GM18505 (cell line): Measurements from ENCODE around the gene METAP1D.

Experiments used
- ATAC-seq: cut with Tn5 transposase; IDR thresholded peaks from one replicate; pipeline ENCODE4 v1.9.1; 2021; ENCODE audit not compliant: unreplicated experiment
- POLR2A ChIP-seq: IDR thresholded peaks from 4 replicates; pipeline ENCODE4 v1.6.1; 2011; ENCODE audit warnings: borderline replicate concordance; ENCODE audit not compliant: insufficient read depth, insufficient read length; ENCODE audit errors: extremely low read depth

Gene METAP1D

DNA sequence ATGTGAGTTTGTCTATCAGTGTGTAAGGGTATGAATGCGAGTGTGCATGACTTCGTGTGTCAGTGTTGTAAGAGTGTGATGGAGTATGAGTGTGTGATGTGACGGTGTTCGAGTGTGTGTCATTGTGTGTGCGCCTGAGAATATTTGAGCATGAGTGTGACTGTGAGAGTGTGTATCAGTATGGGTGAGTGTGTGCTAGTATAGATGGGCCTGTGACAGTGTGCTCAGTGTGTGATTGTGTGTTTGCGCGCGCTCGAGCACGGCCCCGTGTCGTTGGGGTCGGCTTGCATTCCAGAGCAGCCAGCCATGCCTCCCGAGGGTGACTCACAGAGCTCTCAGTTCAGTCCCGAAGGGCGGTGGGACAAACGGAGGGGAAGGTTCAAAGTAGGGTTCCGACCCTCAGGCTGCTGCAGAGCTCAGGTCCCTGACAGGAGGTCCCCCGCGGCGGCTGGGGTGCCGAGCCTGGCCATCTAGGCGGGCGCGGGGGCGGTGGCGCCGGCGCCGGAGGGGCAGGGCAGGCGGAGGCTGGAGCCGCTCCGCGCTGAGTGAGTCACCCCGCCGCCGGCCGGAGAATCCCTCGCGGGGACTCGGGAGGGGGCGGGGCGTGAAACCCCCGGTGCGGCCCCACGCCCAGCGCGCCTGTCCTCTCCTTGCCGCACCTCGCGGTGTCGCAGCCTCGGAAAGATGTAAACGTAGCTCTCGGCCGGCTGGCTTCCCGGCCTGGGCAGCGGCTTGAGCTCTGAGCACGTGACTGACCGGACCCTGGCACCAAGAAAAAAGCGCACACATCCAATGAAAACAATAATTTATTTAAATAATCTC lies 99.1 kb downstream of the METAP1D start:
- ATAC-seq = no peak

DNA sequence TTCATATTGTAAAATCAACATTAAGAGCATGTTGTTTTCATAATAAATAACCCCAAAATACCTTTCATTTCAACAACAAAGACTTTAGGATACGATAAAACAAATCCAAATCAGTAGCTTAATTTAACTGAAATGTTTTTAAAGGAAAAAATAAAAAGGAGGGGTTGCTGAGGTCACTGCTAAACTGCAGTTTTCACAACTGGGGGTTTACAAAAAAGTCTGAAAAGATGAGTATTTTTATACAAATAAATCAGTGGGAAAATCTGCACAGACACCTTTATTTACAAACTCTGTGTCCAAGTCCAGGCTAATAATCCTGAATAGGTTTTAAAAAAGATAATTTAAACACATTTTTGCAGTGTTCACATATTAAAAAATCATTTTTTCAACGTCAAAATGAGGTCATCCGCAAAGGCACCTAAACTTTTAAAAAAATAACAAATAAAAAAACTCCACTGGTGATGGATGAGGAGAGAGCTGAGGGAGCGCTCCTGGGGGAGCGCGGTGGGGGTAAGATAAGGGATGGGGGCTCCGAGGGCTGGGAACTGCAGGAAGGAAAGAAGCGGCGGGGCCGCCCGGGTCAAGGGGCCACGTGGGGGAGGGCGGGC lies 99.8 kb downstream of the METAP1D start:
- no peak for TF ChIP-seq POLR2A

More for the DNA sequence above, 99.1 kb downstream of the METAP1D start:
- TF ChIP-seq POLR2A = no peak

DNA sequence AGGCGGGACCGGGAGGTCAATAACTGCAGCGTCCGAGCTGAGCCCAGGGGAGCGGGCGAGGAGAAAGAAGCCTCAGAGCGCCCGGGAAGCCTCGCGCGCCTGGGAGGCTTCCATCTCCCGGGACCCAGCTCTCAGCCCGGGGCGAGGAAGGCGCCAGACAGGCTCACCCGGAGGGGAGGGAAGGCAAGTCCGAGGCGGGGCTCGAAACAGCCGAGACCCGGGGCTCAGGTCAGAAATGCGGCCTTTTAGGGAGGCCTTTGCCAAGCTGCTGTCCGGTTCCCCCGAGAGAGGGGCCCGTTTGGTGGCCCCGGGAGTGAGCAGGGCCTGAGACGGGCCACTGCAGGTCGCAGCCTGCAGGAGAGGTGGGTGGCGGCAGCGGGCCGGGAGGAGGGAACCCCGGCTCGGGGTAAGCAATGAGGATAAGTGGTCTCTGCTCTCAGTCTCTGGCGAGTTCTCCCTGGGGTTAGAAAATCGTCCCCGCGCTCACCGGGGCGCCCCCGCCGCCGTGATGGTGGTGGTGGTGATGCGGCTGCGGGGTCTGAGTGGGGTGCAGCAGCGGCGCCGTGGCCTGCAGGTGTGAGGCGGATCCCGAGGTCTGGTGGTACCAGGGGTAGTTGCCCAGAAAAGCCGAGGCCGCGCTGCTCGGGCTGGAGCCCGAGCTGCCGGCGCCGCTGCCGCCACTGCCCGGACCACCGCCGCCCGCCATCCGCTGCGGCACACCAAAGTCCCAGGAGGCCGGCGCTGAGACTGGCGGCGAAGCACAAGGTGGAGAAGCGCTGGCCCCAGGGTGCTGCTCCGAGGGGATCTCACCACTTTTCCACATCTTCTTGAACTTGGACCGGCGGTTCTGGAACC lies 100.6 kb downstream of the METAP1D start:
- no peak for TF ChIP-seq POLR2A
- no peak for ATAC-seq

More for the DNA sequence above, 99.8 kb downstream of the METAP1D start:
- ATAC-seq = no peak

DNA sequence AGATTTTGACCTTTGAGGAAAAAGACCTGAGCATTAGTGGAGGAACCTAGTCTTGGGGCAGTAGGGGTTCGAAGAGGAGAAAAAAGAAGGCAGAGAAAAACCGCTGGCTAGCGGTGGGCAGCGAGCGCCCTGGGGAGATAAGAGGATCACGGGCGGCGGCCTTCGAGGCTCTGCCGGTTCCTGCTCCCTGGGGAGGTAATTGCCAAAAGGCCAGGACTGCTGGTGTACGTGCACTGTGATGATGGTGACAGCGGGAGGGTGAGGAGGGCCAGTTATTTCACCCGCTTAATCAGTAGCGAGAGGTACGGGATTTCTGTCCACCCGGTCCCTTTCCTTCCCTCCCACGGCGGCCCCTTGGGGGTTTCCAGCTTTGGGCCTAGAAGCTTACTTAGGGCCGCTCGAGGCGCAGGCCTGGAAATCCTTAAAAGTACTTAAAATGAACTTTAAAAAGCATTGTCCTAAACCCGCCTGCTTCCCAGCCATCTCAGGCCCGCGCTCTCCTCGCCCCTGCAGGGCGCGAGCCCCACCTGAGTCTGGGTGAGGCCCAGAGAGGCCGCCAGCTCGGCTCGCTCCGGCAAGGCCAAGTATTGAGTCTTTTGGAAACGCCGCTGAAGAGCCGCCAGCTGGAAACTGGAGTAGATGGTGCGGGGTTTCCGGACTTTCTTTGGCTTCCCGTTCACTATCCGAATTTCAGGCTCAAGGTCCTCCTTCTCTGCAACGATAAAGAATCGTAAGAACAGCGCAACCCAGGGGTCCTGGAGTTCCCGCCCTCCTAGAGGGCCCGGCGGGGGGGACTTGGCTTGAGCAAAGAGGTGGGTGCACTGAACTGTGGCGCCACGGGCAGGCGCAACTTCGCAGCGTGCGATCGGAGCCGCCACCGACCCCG lies 101.4 kb downstream of the METAP1D start:
- no peak for ATAC-seq
- no peak for TF ChIP-seq POLR2A

DNA sequence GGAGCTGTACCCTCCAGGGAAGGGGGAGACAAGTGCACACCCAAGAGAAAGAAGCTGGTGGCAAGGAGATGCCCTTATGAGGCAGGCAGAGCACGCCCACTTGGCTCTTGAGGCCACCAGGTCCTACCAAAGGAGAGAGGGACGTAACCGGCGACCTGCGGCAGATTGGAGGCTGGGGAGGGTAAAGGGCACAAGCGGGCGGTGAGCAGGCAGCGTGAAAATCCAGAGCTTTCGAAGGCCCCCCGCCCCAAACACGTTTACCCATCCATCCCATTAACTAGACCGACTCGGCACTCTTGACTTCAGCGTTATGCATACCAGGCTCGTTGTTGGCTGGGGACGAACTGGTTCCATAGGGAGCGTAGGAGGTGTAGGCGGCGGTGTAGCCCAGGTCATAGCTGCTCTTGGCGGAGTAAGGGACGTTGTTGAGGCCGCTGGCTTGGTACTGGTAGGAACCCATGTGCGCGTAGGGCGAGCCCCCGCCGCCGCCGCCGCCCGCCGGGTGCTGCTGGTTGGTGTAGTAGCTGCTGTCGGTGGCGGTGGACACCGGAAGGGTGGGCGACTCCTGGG lies 102.2 kb downstream of the METAP1D start:
- no peak for TF ChIP-seq POLR2A
- ATAC-seq = no peak

DNA sequence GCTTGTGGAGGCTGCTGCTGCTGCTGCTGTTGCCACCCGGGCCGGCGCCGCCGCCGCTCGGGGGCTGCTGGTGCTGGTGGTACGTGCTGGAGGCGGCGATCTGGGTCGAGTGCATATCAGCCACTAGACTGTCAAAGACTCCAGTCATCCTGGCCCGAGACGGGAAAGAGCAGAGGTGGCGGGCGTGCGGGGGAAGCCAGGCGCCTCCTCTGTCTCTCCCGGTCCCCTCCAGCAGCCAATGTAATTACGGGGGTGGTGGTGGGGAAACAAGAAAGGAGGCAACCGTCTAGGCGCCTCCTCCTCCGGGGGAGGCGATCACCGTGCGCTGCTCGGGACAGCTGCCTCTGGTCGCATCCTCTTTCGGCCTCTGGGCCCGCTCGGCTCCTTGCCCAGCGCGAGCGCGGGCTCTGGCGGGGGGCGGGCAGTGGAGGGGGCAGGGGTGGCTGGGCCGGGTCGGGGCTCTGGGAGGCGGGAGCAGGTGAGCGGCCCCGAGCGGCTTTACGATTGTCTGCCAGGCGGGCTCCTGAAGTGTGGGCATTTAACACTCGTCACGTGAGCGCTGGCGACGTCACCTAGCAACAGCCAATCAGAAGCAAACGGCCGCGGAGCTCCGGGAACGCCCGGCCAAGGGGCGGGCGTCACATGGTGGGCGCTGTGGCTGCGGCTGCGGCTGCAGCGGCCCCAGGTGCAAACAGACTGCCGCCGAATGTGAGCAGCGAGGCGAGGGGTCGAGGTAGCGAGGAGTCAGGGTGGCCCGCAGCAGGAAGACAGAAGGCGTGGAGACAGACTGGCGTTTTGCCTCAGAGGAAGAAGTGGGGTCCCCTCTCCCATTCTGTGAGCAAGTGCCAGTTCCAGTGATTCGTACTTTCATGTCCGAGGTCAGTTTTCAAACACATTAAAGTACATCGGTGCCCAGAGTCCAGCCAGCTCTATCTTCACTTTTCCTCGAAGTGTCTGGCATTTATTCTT lies 102.9 kb downstream of the METAP1D start, which contains the start of gene DLX2:
DLX2 (minus strand) TSS at position 510 of the 969 bp plus-strand sequence; CDS start at position 148, 362 bp downstream.
- ATAC-seq = peak; percentile 57
- peak; percentile 41 for TF ChIP-seq POLR2A

DNA sequence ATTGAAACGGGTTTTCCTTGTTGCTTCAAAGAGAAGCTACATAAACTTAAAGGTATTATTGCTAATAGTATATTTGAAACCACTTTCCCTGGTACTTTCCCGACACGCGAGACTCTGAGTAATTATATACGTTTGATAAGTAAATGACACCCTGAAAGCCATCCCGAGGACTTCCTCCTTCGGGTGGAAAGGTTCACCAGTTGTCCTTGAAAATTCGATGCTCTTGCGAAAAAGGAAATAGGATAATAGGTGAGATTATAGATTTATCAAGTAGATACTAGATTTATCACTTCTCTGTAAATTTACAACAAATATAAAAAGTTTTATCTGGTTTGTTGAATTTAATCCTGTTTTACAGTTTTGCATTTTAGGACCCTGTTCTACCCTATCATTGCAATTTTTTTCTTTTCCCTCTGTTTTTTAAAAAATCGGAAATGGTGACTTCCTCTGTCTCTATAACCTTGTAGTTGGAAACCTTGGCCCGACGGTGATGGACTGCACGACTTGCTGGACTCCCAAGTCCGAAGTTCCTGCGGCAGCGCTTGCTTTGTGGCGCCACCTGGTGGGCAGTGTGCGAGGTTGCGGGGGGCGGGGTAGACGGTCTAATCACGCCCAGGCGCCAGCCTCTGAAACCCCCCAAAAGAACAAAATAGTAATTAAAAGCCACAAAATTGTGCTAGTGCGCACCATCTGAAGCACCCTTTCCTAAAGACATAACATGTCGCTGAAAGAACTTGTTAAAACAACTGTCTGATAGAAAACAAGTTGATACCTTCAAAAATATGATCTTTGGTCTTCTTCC lies 103.9 kb downstream of the METAP1D start:
- no peak for TF ChIP-seq POLR2A
- ATAC-seq = no peak

DNA sequence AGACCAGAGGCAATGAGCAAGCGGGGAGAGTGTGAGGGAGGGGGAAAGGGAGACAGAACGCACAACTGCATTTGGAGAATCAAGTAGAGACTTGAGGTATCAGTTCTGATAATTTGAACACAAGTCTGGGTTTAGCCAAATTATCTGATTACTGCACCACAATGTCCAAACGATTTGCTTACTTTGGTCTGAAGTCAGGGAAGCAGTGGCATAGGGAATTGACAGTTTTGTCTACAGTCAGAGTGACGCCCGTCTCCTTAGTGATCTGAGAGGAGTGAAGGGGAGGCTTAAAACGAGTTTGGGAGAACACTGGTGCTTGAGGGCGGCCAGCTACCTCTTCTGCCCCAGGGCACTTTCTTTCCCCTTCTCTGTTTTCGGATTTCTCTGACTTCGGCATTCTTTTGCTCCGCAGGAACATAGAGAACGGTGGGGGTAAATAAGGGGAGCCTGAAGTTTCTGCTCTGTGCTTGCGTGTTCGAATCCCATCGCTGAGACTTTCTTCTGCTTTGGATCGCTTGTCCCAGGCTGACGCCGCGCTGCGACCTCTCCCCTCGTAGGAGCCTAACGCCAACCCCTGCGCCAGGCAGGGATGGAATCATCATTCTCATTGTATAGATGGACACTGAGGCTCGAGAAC lies 105.8 kb downstream of the METAP1D start:
- ATAC-seq = no peak

DNA sequence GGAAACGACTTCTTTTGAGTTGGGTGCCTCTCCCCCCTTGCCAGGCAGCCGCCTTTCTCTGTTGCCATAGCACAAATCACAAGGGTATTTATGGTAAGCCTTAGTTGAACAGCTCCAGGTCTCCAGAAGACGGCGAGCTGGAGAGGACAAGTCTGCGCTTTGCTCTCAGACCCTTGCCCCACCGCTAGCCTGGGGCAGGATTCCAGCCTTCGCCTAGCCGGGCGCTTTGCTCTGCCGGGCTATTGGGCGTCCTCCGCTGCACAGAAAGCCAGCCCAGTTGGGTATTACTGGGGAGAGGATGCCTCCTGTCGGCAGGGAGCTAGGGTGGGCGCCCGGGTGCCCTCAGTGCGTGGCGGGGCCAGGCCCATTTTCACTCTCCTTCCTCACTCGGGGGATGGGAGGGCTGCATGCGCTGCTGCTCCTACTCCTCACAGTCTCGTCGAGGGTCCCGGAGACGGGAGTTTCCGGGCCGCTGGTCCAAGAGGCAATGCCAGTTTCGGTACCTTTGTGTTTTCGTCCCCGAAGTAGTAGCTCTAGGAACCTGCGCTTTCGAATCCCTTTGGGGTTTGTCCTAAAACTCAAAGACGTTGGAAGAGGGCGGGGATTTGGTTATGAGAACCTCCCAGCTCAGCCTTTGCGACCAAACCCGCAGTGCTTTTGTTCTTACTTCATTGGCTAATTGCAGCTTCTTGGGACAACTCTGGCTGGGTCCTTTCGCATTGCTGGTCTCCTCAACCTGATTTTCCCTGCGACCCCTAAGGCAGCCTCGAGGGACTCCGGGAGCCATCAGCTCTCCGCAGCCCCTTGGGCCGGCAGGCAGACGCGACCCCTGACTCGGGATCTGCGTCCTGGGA lies 106.6 kb downstream of the METAP1D start:
- ATAC-seq = no peak
- no peak for TF ChIP-seq POLR2A

More for the DNA sequence above, 105.8 kb downstream of the METAP1D start:
- TF ChIP-seq POLR2A = no peak
